GM18526 (cell line): ENCODE data around the gene TPCN2.

ENCODE experiments used
- POLR2A ChIP-seq: IDR thresholded peaks from 3 replicates; pipeline ENCODE4 v1.6.1; 2011; ENCODE audit not compliant: insufficient read length; ENCODE audit errors: extremely low read depth

The TPCN2 gene

DNA sequence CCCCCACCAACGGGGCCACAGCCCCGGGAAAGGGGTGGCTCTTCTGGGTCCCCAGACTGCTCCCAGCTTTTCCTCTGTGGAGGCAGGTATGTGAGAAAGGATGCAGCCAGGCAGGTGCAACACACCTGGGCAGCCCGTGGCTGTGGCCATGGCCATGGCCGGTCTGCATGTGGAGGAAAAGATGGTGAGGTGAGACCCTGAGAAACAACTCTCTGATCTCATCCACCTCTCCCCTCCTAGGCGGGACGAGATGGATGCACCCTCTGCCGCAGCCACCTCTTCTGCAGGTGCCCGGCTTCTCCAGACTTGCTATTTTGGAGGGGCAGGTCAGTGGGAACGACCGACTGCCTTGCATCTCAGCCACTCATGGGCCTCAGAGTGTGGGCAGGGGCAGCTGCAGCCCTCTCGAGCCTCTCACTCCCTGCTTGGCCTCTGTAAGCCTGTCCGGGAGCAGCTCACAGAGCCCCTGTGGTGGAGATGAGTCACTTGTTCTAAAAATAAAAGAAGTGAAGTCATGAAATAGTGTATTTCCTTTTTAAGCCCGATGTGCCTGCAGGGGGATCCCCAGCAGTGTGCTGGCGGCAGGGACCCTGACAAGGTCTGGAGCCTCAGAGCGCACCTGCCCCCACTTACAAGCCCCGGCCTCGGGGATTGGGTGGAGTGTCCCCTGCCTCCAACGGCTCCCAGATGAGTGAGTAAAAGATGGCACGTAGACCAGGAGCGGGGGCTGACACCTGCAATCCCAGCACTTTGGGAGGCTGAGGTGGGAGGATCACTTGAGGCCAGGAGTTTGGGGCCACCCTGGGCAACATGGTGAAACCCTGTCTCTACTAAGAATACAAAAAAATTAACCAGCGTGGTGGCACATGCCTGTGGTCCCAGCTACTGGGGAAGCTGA is 117.7 kb downstream of the TPCN2 start:
- TF ChIP-seq POLR2A, result no peak

- TF ChIP-seq POLR2A, result no peak
Measured at GRCh38 chr11:69167130-69167915, 118.6 kb downstream of the TPCN2 start.

DNA sequence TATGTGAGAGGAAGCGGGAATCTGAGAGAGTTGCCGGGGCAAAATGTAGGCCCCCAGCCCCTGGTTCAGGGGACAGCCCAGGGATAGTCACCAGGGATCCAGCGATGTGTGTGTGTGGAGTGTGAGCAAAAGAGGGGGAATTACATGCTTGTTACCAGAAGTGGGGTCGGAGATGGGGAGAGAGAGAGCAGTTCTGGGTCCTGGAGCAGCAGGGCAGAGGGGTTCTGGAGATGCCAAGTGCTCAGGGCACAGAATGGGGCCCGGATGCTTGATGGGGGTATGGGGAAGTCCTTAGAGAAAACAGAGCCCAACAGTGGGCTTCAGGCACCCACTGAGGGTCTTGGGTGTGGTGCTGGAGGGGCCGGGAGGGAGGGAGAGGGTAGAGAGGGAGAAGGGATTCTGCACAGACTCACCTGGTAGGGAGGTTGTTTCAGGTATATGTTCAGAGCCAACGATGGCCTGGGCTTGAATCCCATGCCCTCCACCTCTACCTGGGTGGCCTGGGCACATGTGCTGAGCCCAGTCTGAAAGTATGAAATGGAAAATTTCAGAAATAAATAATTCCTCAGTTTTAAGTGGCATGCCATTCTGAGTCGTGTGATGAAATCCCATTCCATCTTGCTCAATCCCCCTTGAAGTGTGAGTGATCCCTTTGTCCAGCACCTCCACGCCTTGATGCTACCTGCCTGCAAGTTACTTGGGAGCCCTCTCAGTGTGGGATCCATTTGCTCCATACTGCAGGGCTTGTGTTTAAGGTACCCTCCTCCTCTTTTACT is 119.4 kb downstream of the TPCN2 start:
- TF ChIP-seq POLR2A, result no peak

- TF ChIP-seq POLR2A, result no peak
Measured at GRCh38 chr11:69169479-69169878, 120.7 kb downstream of the TPCN2 start.

DNA sequence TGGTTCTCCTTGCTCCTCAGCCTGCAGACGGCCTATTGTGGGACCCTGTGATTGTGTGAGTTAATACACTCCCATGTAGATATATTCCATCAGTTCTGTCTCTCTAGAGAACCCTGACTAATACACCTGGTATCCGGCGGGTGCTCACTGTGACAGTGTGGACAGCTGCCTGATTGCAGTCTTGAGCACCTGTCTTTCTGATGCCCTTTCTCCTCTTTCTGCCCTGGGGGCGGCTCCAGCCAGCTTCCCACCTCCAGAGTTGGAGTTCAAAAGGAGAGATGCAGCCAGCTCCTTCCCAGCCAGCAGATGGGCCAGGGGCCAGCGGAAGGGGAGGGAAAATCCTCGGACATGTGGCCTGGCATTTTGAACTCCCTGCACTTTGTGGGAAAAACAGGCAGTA is 122.0 kb downstream of the TPCN2 start:
- no peak for TF ChIP-seq POLR2A

- no peak for TF ChIP-seq POLR2A
Measured at GRCh38 chr11:69171476-69172240, 122.9 kb downstream of the TPCN2 start.

- TF ChIP-seq POLR2A, result no peak
Measured at GRCh38 chr11:69172674-69173073, 123.9 kb downstream of the TPCN2 start.

GRCh38 chr11:69173331-69173730 is 124.6 kb downstream of the TPCN2 start:
- TF ChIP-seq POLR2A, result no peak

- TF ChIP-seq POLR2A, result no peak
Measured at GRCh38 chr11:69173925-69174581, 125.3 kb downstream of the TPCN2 start.

- no peak for TF ChIP-seq POLR2A
Measured at GRCh38 chr11:69174841-69175240, 126.1 kb downstream of the TPCN2 start.

DNA sequence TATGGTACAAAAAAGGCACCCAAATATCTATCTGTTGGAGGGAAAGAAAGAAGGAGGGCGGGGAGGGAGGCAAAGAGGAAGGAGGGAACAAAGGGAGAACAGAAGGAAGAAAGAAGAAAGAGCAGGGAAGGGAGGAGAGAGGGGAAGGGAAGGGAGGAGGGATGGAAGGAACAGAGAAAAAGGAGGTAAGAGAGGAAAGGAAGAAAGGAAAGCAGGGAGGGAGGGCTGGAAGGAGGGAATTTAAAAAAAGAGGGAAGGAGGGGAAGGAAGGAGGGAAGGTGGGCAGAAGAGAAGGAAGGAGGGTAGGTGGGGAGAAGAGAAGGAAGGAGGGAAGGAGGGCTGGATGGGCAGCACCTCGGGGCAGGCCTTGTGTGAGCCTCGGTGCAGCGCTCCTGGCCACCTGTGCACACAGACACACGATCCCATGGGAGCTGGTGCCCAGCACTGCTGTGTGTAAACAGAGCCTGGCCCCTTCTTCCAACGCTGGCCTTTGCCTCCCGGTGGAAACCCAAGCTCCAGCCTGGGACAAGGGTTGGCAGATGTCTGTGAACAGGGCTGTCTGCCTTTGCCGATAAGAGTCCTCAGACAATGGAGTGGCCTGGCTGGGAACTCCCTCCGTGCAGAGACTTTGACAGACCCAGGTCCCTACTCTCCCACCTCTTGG is 130.2 kb downstream of the TPCN2 start:
- TF ChIP-seq POLR2A, result no peak

DNA sequence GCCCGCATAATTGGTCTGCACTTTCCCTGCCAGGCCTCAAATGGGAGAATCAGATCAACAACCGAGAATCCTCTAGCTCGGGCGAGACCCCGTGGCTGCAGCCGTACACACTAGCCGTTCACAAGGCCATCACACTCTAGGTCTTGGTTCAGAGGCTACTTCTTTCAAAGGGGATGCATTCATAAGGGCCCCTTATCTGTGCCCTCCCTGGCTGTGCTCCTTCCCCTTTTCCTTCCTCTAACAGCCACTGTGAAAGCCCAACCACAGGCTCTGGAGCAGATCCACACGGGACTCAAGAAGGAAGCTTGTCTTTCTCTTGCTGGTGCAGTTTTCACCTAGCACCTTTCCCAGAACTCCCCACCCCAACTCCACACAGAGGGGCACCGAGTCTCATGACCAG is 131.5 kb downstream of the TPCN2 start:
- no peak for TF ChIP-seq POLR2A

GRCh38 chr11:69180726-69181125 is 132.0 kb downstream of the TPCN2 start:
- TF ChIP-seq POLR2A, result no peak

DNA sequence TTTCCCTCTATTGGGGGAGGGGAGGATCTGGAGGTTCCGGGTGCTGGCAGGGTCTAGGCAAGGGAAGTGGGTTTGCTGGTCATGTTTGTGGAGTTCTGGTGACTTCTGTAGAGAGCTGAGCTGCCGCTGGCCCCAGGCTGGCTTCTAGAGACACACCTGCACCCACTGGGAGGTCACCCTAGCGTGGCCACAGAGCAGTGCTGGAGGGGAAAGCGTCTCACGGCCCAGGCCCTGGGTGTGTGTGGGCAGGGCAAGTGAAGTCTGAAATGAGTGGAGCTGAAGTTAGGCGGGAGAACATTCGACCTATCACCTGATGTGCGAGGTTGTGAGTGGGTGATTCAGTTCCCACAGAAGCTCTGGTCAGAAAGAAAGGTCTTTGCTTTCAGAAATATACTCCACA is 134.9 kb downstream of the TPCN2 start:
- no peak for TF ChIP-seq POLR2A
